Neural cell (in vitro differentiated cells): ENCODE data around the gene CCNE1. TPM values are rescaled to one million over a fixed set of nuclear protein-coding genes. Genes with fewer than 3 reads are reported as not detected.
A peak's percentile ranks its signal among the peaks of the same experiment; 100 is the strongest.

ENCODE experiments used
- H2AFZ ChIP-seq: fragments of 200-600, 300-800 bp; sonication (generic), shearing (Covaris generic); 2 replicates; pipeline ENCODE4 v1.6.0; 2014; ENCODE audit warnings: low read depth, mild to moderate bottlenecking, antibody characterized with exemption, low read length, moderate library complexity
- H3F3A ChIP-seq: fragments of 200-600 bp; shearing (Covaris generic); 2 replicates; pipeline ENCODE4 v1.6.1; 2016; ENCODE audit warnings: mild to moderate bottlenecking, moderate library complexity, mixed read lengths, antibody characterized with exemption, low read length; ENCODE audit not compliant: insufficient read depth, poor library complexity, severe bottlenecking
- H3K27ac ChIP-seq: fragments of 200-600, 300-800 bp; sonication (generic), shearing (Covaris generic); 2 replicates; pipeline ENCODE4 v1.5.1; 2014; ENCODE audit warnings: mild to moderate bottlenecking, low read length, moderate library complexity
- H3K27me3 ChIP-seq: fragments of 300-800, 200-600 bp; sonication (generic), shearing (Covaris generic); 2 replicates; pipeline ENCODE4 v1.6.0; 2014; ENCODE audit warnings: mild to moderate bottlenecking, low read depth, low read length, moderate library complexity; ENCODE audit not compliant: insufficient read depth
- H3K36me3 ChIP-seq: fragments of 300-800, 200-600 bp; sonication (generic), shearing (Covaris generic); 2 replicates; pipeline ENCODE4 v1.5.1; 2014; ENCODE audit warnings: mild to moderate bottlenecking, antibody characterized with exemption, low read length, moderate library complexity; ENCODE audit not compliant: insufficient read depth
- H3K4me2 ChIP-seq: fragments of 300-800, 200-600 bp; sonication (generic), shearing (Covaris generic); 2 replicates; pipeline ENCODE4 v1.6.0; 2014; ENCODE audit warnings: mild to moderate bottlenecking, low read length
- H3K4me3 ChIP-seq: fragments of 300-800, 200-600 bp; sonication (generic), shearing (Covaris generic); 2 replicates; pipeline ENCODE4 v1.5.1; 2014; ENCODE audit warnings: mild to moderate bottlenecking, low read length, moderate library complexity
- H3K79me2 ChIP-seq: fragments of 200-600 bp; shearing (Covaris generic); replicated peaks from 2 replicates; pipeline ENCODE4 v1.6.0; 2014; ENCODE audit warnings: mild to moderate bottlenecking, low read length, moderate library complexity; ENCODE audit not compliant: insufficient read depth
- H3K9ac ChIP-seq: fragments of 300-800, 200-600 bp; sonication (generic), shearing (Covaris generic); 2 replicates; pipeline ENCODE4 v1.6.1; 2016; ENCODE audit warnings: mild to moderate bottlenecking, low read length, mixed read lengths
- H3K9me2 ChIP-seq: fragments of 200-600 bp; shearing (Covaris generic); 2 replicates; pipeline ENCODE4 v1.6.1; 2016; ENCODE audit warnings: mild to moderate bottlenecking, low read length, mixed read lengths; ENCODE audit not compliant: insufficient read depth
- H3K9me3 ChIP-seq: fragments of 200-600, 300-800 bp; sonication (generic), shearing (Covaris generic); 2 replicates; pipeline ENCODE4 v1.6.1; 2016; ENCODE audit warnings: mild to moderate bottlenecking, mixed run types, low read length, moderate library complexity, mixed read lengths
- H4K20me1 ChIP-seq: fragments of 200-600 bp; shearing (Covaris generic); 2 replicates; pipeline ENCODE4 v1.6.1; 2016; ENCODE audit warnings: mild to moderate bottlenecking, mixed run types; ENCODE audit not compliant: insufficient read depth
- EP300 ChIP-seq: fragments of 450-650 bp; conservative IDR thresholded peaks from 2 replicates; pipeline ENCODE4 v1.6.1; 2014; ENCODE audit warnings: antibody characterized with exemption, mild to moderate bottlenecking, moderate library complexity; ENCODE audit not compliant: poor library complexity, severe bottlenecking
- EZH2 ChIP-seq: fragments of 200-600, 300-800 bp; shearing (Covaris generic), sonication (generic); IDR thresholded peaks from 2 replicates; pipeline ENCODE4 v1.6.1; 2014; ENCODE audit warnings: antibody characterized with exemption, low read length, borderline replicate concordance, mild to moderate bottlenecking; ENCODE audit not compliant: insufficient read depth, poor library complexity, severe bottlenecking
- MXI1 ChIP-seq: fragments of 450-650 bp; conservative IDR thresholded peaks from 2 replicates; pipeline ENCODE4 v1.6.1; 2014; ENCODE audit warnings: antibody characterized with exemption, mild to moderate bottlenecking; ENCODE audit not compliant: poor library complexity, severe bottlenecking
- POLR2AphosphoS5 ChIP-seq: IDR thresholded peaks from 2 replicates; pipeline ENCODE4 v1.6.1; 2012
- RAD21 ChIP-seq: fragments of 450-650 bp; conservative IDR thresholded peaks from 2 replicates; pipeline ENCODE4 v1.6.1; 2014; ENCODE audit warnings: antibody characterized with exemption, mild to moderate bottlenecking, moderate library complexity
- REST ChIP-seq: IDR thresholded peaks from 2 replicates; pipeline ENCODE4 v1.6.1; 2012; ENCODE audit warnings: borderline replicate concordance
- SMC3 ChIP-seq: fragments of 450-650 bp; conservative IDR thresholded peaks from 2 replicates; pipeline ENCODE4 v1.6.1; 2014; ENCODE audit warnings: antibody characterized with exemption, mild to moderate bottlenecking, moderate library complexity; ENCODE audit not compliant: poor library complexity
- TAF1 ChIP-seq: IDR thresholded peaks from 2 replicates; pipeline ENCODE4 v1.6.1; 2012; ENCODE audit warnings: low read depth
- polyA plus RNA-seq: library from polyadenylated mRNA; depleted of rRNA; stranded (reverse); fragments of >200 nt; gene quantifications from 2 replicates; pipeline ENCODE4 v1.2.3, GENCODE V29; 2014
- TF ChIP-seq, protein P1 (sequence below): fragments of 450-650 bp; IDR thresholded peaks from 2 replicates; pipeline ENCODE4 v1.5.1; 2014; ENCODE audit warnings: antibody characterized with exemption, mild to moderate bottlenecking, moderate library complexity; ENCODE audit not compliant: poor library complexity, severe bottlenecking

The CCNE1 gene
- polyA plus RNA-seq, 1 donor from 2014 or later, result 4.1 TPM

GRCh38 chr19:29812881-29813275 lies 1.1 kb downstream of the CCNE1 start:
- Histone ChIP-seq H3K4me2 (no peak overlapping the region), H3K27ac (no peak overlapping the region), H3K36me3 (no peaks in the 10 kb centered on the region), H4K20me1 (no peaks in the 10 kb centered on the region), H3K9me2 (no peaks in the 10 kb centered on the region), H3K9me3 (no peaks in the 10 kb centered on the region), H3K79me2 (no peaks in the 10 kb centered on the region), H2AFZ (no peak overlapping the region), H3K9ac (no peak overlapping the region), H3F3A (no peaks in the 10 kb centered on the region), H3K27me3 (peaks cover 6% of the 10 kb centered on the region), H3K4me3 (peak overlapping the region; percentile 51)
- TF ChIP-seq TAF1 (no peak), SMC3 (no peak)

- TF ChIP-seq EP300 (no peak), RAD21 (no peak), SMC3 (no peak), POLR2AphosphoS5 (no peak), REST (no peak), TAF1 (no peak), MXI1 (no peak), EZH2 (no peak)
- TF ChIP-seq, protein P1, sequence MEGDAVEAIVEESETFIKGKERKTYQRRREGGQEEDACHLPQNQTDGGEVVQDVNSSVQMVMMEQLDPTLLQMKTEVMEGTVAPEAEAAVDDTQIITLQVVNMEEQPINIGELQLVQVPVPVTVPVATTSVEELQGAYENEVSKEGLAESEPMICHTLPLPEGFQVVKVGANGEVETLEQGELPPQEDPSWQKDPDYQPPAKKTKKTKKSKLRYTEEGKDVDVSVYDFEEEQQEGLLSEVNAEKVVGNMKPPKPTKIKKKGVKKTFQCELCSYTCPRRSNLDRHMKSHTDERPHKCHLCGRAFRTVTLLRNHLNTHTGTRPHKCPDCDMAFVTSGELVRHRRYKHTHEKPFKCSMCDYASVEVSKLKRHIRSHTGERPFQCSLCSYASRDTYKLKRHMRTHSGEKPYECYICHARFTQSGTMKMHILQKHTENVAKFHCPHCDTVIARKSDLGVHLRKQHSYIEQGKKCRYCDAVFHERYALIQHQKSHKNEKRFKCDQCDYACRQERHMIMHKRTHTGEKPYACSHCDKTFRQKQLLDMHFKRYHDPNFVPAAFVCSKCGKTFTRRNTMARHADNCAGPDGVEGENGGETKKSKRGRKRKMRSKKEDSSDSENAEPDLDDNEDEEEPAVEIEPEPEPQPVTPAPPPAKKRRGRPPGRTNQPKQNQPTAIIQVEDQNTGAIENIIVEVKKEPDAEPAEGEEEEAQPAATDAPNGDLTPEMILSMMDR, result no peak
- Histone ChIP-seq H3K27ac (no peak overlapping the region), H3K4me2 (no peak overlapping the region), H3K9me2 (no peaks in the 10 kb centered on the region), H3K4me3 (no peak overlapping the region), H3F3A (no peaks in the 10 kb centered on the region), H3K9me3 (no peaks in the 10 kb centered on the region), H2AFZ (no peak overlapping the region), H3K9ac (no peak overlapping the region), H3K36me3 (no peaks in the 10 kb centered on the region), H3K27me3 (peaks cover 6% of the 10 kb centered on the region), H4K20me1 (no peaks in the 10 kb centered on the region), H3K79me2 (no peaks in the 10 kb centered on the region)
These were observed 1.9 kb downstream of the CCNE1 start for GRCh38 chr19:29813642-29814041.

DNA sequence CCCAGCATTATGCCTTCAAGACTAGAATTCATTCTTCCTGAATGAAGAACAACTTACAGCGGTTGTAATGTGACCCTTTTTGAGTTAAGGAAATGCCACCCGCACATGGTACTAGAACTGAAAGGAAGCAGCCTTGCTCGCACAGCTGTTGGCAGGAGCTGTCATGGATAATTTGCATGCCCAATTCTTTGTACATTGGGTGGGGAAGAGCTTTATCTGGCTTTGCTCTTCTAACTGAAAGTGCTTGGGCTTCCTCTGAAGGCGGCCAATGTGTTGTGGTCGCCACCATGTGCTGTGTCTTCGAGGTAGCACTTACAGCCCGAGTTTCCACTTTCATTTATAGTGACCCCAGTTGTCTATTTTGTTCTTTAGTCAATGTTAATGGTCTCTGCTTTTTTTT lies 3.4 kb downstream of the CCNE1 start:
- Histone ChIP-seq H3K9me3 (no peaks in the 10 kb centered on the region), H3K27ac (no peak overlapping the region), H3K27me3 (peaks cover 6% of the 10 kb centered on the region), H4K20me1 (no peaks in the 10 kb centered on the region), H3K4me3 (no peak overlapping the region), H3K9ac (no peak overlapping the region), H3K4me2 (no peak overlapping the region), H2AFZ (no peak overlapping the region), H3K9me2 (no peaks in the 10 kb centered on the region), H3K79me2 (no peaks in the 10 kb centered on the region), H3K36me3 (no peaks in the 10 kb centered on the region), H3F3A (no peaks in the 10 kb centered on the region)
- no peak for TF ChIP-seq MXI1
- TF ChIP-seq SMC3, result no peak
- TF ChIP-seq POLR2AphosphoS5, result no peak
- no peak for TF ChIP-seq EZH2
- no peak for TF ChIP-seq REST
- TF ChIP-seq, protein P1, result no peak
- no peak for TF ChIP-seq EP300
- no peak for TF ChIP-seq TAF1
- TF ChIP-seq RAD21, result no peak
